Prostate gland (tissue), 2 donors: ENCODE measurements around the gene MPC1.

ENCODE experiments used
- CTCF ChIP-seq, 4 experiments: fragments of 200-600 bp in 2 of 4; fragments of 450-650 bp in 2 of 4; sonication (generic) in 2 of 4; IDR thresholded peaks; 1 replicate in 3 of 4; 2 replicates in 1 of 4; pipeline ENCODE4 v1.5.1; 2016 to 2019; ENCODE audit warnings: antibody characterized with exemption in 4 of 4, mild to moderate bottlenecking in 2 of 4, moderate library complexity in 2 of 4
- POLR2AphosphoS5 ChIP-seq: sonication (generic); formaldehyde crosslinking; IDR thresholded peaks from one replicate; pipeline ENCODE4 v1.6.1; 2017; ENCODE audit warnings: antibody characterized with exemption

DNA sequence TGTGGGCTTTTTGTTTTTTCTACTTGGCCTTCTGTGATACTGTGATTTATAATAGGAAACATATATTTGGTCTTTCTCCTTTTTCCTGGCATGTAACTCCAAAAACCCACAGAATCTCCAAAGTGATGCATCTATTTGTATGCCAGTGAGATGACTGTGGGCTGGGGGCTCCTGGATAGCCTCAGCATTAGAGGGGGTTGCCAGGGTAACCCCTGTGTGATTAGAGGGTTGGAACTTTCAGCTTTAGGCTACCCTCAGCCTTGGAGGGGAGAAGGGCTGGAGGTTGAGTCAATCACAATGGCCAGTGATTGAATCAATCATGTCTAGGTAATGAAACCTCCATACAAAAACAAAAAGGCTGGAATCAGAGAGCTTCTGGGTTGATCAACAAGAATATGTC is 29.8 kb downstream of the MPC1 start:
- TF ChIP-seq CTCF (IDR thresholded peaks at IDR 0.05) (no peak), POLR2AphosphoS5 (no peak)
